AML-193 (cell line): ENCODE data around the gene SCAF4.
"Not testable (repeated sequence)": the region's sequence is repeated elsewhere in the genome, so short reads cannot be mapped to it uniquely, and the experiment has no call there.

Source experiments
- DNase-seq, 2 experiments: peaks; one replicate each; lab custom pipeline; 2025; lab: John Stamatoyannopoulos, UW

SCAF4 gene

DNA sequence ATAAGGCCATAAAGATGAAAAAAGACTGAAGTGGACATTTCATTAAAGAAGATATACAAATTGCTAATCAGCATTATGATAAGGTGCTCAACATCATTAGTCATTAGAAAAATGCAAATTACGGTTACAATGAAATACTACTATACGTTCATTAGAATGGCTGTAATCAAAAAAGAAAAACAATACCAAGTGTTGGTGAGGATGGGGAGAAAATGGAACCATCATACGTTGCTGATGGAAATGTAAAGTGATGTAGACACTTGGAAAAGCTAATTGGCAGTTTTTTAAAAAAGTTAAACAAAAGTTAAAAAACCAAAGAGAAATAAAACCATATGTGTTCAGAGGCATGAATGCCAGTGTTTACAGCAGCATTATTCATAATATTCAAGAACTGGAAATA, 81.0 kb downstream of the SCAF4 start:
- DNase-seq, result no peak

DNA sequence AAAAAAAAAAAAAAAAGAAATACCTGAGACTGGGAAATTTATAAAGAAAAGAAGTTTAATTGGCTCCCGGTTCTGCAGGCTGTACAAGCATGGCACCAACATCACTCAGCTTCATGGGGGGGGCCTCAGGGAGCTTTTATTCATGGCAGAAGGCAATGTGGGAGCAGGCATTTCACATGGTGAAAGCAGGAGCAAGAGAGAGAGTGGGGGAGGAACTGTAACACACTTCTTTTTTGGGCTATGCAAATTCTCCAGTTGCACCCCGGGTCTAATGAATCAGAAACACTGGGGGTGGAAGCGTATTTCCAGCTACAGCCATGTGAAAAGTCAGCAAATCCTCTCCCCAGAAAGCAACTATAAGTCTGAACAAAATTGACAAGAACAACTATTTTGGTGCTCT, 84.3 kb downstream of the SCAF4 start:
- no peak for DNase-seq

GRCh38 chr21:31644643-31645042, 87.3 kb downstream of the SCAF4 start:
- no peak for DNase-seq

GRCh38 chr21:31641416-31641922, 90.4 kb downstream of the SCAF4 start:
- no peak for DNase-seq

DNA sequence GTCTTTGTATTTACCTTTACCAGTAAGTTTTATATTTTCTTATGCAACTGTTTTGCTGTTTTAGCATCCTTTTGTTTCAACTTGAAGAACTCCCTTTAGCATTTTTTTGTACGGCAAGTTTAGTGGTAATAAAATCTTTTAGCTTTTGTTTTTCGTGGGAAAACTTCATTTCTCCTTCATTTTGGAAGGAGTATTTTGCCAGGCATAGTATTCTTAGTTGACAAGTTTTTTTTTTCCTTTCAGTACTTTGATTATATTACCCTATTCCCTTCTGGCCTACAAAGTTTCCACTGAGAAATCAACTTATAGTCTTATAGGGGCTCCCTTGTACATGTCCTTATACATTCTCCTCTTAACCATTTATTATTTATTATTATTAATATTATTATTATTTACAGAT, 95.0 kb downstream of the SCAF4 start:
- no peak for DNase-seq

DNA sequence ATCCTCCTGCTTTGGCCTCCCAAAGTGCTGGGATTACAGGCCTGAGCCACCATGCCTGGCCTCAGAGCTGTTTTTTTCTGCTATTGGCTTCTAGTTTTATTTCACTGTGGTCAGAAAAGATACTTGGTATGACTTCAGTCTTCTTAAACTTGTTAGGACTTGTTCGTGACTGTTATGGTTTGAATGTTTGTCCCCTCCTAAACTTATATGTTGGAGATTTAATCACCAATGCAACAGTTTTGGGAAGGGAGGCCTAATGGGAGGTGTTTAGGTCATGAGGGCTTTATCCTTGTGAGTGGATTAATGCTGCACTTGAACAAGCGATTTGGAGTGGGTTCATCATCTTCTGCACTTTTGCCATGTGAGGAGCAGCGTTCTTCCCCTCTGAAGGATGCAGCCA, 96.9 kb downstream of the SCAF4 start:
- no peak for DNase-seq

DNA sequence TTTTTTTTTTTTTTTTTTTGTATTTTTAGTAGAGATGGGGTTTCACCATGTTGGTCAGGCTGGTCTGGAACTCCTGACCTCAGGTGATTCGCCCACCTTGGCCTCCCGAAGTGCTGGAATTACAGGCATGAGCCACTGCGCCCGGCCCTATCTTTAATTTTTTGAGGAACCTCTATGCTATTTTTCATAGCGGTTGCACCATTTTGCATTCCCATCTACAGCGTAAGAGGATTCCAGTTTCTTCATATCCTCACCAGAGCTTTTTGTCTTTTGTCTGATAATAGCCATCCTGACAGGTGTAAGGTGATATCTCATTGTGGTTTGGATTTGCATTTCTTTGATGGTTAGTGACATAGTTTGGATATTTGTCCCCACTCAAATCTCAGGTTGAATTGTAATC, 100.0 kb downstream of the SCAF4 start:
- DNase-seq, result not testable (repeated sequence)

DNA sequence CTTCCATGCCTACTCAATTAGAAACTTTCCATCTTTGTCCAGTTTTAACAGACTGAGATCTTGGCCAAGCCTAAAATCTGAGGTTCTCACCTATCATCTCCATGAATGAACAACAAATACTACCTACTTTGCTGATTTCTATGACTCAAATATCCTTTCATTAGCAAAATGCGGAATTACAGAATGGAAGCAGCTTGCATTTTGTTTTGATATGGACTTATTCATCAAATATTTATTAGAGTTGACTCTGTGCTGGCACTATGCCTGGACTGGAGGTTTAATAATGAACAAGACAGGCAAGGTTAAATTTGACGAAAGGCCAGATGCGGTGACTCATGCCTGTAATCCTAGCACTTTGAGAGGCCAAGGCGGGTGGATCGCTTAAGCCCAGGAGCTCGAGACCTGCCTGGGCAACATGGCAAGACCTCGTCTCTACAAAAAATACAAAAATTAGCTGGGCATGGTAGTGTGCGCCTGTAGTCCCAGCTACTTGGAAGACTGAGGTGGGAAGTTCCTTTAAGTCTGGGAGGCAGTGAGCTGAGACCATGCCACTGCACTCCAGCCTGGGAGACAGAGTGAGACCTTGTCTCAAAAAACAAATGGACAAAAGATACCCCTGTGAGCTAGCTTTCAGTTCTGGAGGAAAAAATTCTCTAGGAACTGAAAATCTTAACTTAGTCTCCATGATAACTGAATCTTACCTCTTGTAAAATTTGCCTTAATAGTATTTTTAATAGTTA, 101.8 kb downstream of the SCAF4 start:
- no peak for DNase-seq

DNA sequence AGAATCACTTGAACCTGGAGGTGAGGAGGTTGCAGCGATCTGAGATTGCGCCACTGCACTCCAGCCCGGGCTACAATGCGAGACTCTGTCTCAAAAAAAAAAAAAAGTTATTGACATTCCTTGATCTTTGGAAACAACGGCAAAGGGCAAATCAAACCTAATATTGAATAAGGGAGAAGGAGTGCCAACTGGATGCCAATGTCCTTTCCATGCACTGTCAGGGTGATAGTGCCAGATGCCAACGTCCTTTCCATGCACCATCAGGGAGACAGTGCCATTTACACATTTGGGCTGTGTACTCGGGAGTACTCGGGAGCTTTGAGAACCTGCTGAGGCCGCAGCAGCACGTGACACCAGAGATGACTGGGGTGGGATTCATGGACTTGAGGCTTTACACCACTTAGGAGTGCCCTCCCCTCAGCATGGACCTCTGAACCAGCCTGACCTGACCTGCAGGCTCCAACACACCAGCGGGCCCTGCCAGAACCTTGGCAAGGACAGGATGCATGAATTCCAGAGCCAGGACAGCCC, 106.9 kb downstream of the SCAF4 start:
- DNase-seq, result no peak

GRCh38 chr21:31624181-31624580, 107.7 kb downstream of the SCAF4 start:
- no peak for DNase-seq

- no peak for DNase-seq
Observed at GRCh38 chr21:31623664-31624063, 108.3 kb downstream of the SCAF4 start.

DNA sequence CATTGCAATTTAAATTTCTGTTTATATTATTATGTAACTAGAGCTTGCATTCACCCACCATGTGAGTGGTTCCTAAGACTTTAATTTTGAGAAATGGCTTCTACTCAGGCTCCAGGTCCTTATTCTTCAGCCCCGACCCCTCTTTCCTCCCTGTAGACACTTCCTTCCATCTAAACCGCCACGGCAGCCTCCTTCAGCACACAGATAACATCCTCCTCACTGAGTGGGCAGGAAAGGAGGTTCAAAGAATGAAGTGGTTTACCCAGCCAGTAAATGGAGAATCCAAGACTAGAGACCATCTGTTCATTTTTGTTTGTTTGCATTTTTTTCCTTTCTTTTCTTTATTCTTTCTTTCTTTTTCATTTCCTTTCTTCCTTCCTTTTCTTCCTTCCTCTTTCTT, 109.5 kb downstream of the SCAF4 start:
- no peak for DNase-seq
